T-helper 2 cell treated with Interferon-gamma antibody and Interleukin-4, amounts not matched to agents 5 μg/mL and 100 μg/mL, for 36 hours (primary cell): ENCODE measurements around the gene AQP1.

Experiments
- DNase-seq: peaks from one replicate; pipeline ENCODE4 v3.0.0; 2021; ENCODE audit warnings: low spot score
- H3K27ac Mint-ChIP-seq: one replicate; pipeline ENCODE4 v1.8.0; 2021; ENCODE audit warnings: mild to moderate bottlenecking, mixed read lengths
- H3K27me3 Mint-ChIP-seq: one replicate; pipeline ENCODE4 v1.8.0; 2021; ENCODE audit warnings: low read depth, mixed read lengths
- H3K36me3 Mint-ChIP-seq: one replicate; pipeline ENCODE4 v1.8.0; 2021; ENCODE audit warnings: low read depth, mixed read lengths
- H3K4me1 Mint-ChIP-seq: one replicate; pipeline ENCODE4 v1.8.0; 2021; ENCODE audit warnings: low read depth, mixed read lengths
- H3K4me3 Mint-ChIP-seq: one replicate; pipeline ENCODE4 v1.8.0; 2022; ENCODE audit warnings: mild to moderate bottlenecking, moderate library complexity, mixed read lengths
- H3K9me3 Mint-ChIP-seq: one replicate; pipeline ENCODE4 v1.8.0; 2021; ENCODE audit warnings: mixed read lengths

The AQP1 gene

DNA sequence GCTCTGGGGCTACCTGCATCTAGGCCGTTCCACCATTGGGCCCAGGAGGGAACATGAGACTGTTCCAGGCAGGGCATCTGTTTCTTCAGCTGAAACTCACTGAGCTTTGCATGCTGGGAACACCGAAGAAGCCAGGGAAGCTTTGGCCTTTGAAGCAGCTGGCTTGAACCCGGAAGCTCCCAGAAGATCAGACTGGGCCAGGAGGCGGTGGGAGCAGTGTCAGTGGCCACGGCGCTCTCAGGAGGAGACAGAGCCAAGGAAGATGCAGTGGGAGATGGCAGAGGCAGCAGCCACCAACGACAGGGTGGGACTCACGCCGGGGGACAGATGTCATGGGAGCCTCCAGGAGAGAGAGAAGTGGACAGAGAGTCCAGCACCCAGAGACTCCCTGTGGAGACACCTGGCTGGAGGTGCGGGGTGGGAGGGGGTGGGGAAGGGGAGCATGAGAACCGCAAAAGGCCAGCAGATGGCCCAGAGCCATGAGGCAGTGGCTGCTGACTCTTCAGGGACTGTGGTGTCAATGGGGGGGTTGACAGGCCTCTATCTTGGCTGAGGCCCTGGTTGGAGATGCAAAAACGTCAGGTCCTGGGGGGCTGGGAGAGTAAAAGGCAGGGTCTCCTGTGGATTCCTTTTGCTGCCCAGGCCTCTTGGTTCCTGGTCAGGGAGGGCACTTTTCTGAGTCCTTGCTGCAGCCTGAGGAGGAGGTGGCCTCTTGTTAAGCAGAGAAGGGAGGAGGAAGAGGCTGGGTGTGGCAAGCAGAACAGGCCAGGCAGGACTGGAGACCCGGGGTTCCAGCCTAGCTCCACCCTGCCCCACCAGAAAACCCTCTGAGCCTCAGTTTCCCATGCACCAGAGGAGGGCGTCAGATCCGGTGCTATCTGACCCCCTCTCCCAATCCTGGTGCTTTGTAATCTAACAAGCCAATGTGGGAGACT, 6.3 kb upstream of the AQP1 start:
- Mint-ChIP-seq H3K4me1 (peaks cover 3% of the 10 kb centered on the region), H3K4me3 (no peak overlapping the region), H3K36me3 (no peaks in the 10 kb centered on the region), H3K9me3 (no peaks in the 10 kb centered on the region), H3K27me3 (no peaks in the 10 kb centered on the region), H3K27ac (no peak overlapping the region)
- no peak for DNase-seq

DNA sequence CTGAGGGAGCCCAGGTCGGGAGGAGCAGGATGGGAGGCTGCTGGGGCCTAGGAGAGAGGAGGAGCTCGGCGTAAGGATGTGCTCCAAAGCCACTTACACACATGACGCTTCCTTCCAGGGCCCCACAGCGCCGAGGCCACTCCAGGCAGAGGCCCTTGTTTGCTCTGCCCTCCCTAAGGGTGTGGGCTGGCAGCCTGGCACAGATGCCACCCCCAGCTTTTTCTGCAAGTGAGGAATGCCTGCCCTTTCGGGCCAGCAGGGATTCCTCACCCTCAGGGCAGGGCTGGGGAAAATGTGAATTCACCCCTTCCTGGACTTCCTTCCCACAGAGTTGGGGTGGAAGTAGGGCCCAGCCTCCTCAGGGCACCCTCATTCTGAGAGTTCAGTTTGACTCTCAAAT, 5.6 kb upstream of the AQP1 start:
- H3K27me3 Mint-ChIP-seq, result no peaks in the 10 kb centered on the region
- H3K4me1 Mint-ChIP-seq, result peaks cover 3% of the 10 kb centered on the region
- no peak overlapping the region for H3K27ac Mint-ChIP-seq
- no peaks in the 10 kb centered on the region for H3K9me3 Mint-ChIP-seq
- DNase-seq, result no peak
- H3K36me3 Mint-ChIP-seq, result no peaks in the 10 kb centered on the region
- H3K4me3 Mint-ChIP-seq, result no peak overlapping the region

DNA sequence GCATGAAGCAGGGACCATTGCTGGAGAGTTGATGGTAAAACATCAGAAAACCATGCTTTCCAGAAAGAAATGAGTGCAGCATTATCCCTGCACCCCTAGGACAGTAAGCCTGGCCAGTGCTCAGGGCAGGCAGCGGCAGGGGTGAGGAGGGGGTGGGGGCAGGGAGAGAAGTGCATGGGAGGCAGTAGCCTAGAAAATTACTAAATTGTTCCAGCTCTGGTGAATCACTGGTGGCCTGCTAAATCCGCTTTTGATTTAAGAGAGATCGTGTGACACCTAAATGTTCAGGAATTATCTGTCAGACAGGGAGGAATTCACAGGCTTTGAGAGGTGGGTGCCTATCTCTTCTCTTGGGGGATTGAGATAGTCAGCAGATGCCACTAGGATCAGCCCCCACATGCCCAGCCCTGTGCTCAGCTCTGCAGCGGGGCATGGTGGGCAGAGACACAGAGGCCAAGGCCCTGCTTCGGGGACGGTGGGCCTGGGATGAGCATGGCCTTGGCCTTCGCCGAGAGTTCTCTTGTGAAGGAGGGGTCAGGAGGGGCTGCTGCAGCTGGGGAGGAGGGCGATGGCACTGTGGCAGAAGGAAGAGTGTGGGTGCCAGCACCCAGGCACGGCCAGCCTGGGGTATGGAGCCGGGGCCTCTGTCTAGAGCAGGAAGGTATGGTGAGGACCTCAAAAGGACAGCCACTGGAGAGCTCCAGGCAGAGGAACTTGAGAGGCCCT, 5.0 kb upstream of the AQP1 start:
- no peak for DNase-seq
- Mint-ChIP-seq H3K27me3 (no peaks in the 10 kb centered on the region), H3K36me3 (no peaks in the 10 kb centered on the region), H3K4me3 (no peak overlapping the region), H3K4me1 (peaks cover 1% of the 10 kb centered on the region), H3K27ac (no peak overlapping the region), H3K9me3 (no peaks in the 10 kb centered on the region)

DNA sequence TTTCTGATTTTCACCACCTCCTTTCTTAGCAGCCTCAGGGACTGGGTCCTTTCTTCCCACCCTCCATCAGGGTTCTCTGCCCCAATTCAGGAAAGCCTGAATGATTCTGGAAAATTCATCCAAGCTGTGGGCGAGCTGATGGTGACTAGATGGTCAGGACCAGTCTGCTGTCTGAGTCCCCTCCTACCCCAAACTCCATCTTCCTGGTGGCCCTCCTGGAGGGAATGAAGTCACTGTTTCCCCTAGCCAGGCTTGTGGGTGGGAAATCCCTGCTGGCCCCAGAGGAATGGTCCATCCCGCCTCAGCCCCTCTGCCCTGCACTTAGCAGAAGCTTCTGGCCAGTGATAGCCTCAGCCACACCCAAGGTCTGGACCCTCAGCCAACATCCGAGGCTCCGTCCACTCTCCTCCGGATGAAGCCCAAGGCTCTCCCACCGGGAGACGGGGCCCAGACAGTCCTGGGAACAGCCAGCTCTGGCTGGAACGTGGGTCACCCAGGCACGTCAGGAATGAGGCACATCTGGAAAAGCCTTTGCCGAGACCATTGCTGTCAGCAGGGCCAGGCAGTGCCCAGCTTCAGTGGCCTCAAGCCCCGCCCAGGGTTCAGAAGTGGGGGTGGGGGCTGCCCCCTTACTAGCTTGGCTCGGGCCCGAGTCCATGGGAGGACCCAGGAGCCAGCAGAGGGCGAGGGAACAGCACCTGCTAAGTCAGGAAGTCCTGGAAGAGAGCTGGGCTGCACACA, 4.0 kb upstream of the AQP1 start:
- Mint-ChIP-seq H3K27me3 (no peaks in the 10 kb centered on the region), H3K36me3 (no peaks in the 10 kb centered on the region), H3K9me3 (no peaks in the 10 kb centered on the region), H3K4me3 (no peak overlapping the region), H3K4me1 (no peaks in the 10 kb centered on the region), H3K27ac (no peak overlapping the region)
- no peak for DNase-seq

DNA sequence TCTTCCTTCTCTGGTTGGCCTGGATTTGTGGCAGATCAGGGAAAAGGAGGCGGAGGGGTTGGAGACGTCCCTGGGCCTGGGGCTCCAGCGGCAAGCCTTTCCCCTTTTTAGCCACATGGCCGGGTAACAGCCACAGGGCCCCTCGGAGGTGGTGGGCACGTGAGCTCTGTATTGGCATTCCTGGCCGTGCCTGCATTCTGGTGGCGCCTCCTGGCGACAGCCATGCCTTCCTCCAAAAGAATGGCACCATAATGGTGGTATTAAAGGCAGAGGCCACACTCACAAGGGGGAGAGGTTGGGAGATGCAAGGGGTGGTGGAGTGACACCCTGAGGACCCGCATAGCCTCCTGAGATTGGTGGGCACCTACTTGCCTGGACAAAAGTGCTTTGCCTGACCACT, 3.0 kb upstream of the AQP1 start:
- Mint-ChIP-seq H3K4me1 (no peaks in the 10 kb centered on the region), H3K36me3 (no peaks in the 10 kb centered on the region), H3K9me3 (no peaks in the 10 kb centered on the region), H3K27ac (no peak overlapping the region), H3K4me3 (no peak overlapping the region), H3K27me3 (no peaks in the 10 kb centered on the region)
- no peak for DNase-seq

DNA sequence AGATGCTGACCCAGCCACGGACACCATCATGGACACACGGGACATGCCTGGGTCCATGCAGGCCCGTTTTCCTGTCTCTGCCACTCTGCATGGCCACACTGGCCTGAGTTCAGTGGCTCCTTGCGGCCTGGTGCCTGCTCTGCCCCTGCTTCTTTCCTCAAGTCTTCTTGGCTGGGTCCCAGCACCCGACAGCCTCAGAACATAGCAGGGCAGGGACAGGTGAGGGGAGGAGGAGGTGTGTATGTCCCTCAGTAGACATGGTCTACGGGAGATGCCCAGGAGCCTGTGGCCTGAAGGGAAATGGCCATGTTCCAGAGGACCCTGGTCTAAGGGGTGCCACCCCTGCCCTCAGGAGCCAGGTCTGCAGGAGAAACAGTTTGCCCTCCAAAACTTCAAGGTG, 2.2 kb upstream of the AQP1 start:
- Mint-ChIP-seq H3K4me1 (no peaks in the 10 kb centered on the region), H3K9me3 (no peaks in the 10 kb centered on the region), H3K27ac (no peak overlapping the region), H3K27me3 (no peaks in the 10 kb centered on the region), H3K4me3 (no peak overlapping the region), H3K36me3 (no peaks in the 10 kb centered on the region)
- no peak for DNase-seq

DNA sequence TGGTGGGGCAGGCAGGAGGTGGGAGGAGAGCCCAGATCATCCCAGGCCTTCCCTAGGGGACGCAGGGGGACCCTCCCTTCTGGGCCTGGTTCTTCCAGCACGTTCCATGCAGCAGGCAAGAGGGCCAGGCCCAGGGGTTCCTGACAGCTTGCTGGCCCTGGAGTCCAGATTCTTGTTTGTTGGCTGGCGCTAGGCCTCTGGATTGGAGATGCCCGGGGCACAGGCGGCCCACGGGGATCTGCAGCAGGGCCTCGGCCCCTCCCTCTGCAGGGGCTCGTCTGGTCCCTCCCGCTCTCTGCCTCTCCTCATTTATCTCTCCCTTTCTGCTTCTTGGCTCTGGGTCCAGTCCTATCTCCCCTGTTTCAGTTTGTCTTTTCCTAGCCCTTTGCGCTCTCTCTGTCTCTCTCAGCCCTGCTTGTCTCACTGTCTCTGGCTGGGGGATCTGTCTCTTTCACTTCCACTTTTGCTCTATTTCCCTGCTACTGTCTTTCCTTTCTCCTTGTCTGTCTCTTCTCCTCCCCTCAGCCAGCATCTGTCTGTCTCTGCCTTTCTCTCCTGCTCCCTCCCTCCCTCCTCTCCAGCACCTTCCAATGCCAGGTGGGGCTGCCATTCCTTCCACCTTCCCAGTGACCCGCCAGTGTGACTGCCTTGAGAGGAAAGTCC, 1.1 kb upstream of the AQP1 start:
- Mint-ChIP-seq H3K9me3 (no peaks in the 10 kb centered on the region), H3K27me3 (no peaks in the 10 kb centered on the region), H3K36me3 (no peaks in the 10 kb centered on the region), H3K27ac (no peak overlapping the region), H3K4me3 (no peak overlapping the region), H3K4me1 (peaks cover 1% of the 10 kb centered on the region)
- DNase-seq, result no peak

DNA sequence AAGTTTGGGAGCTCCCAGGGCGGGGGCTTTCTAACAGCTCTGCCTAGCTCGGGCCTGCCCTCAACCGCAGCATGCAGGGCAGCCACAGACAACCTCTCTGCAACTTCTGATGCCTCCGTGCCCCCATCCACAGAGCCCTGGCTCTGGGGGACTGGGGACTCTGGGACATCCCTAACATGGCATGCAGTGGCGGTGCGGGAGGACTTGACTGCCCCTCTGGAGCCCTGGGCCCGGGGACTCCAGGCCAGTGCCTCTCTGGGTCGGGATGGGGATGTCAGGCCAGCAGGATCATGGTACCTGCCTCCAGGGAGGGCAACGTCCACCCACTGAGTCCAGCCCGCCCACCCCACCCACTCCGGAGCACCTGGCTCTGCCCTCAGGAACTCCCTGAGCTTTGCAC, 520 bp upstream of the AQP1 start:
- Mint-ChIP-seq H3K27me3 (no peaks in the 10 kb centered on the region), H3K4me3 (no peak overlapping the region), H3K36me3 (no peaks in the 10 kb centered on the region), H3K9me3 (no peaks in the 10 kb centered on the region), H3K4me1 (peaks cover 1% of the 10 kb centered on the region), H3K27ac (no peak overlapping the region)
- no peak for DNase-seq

DNA sequence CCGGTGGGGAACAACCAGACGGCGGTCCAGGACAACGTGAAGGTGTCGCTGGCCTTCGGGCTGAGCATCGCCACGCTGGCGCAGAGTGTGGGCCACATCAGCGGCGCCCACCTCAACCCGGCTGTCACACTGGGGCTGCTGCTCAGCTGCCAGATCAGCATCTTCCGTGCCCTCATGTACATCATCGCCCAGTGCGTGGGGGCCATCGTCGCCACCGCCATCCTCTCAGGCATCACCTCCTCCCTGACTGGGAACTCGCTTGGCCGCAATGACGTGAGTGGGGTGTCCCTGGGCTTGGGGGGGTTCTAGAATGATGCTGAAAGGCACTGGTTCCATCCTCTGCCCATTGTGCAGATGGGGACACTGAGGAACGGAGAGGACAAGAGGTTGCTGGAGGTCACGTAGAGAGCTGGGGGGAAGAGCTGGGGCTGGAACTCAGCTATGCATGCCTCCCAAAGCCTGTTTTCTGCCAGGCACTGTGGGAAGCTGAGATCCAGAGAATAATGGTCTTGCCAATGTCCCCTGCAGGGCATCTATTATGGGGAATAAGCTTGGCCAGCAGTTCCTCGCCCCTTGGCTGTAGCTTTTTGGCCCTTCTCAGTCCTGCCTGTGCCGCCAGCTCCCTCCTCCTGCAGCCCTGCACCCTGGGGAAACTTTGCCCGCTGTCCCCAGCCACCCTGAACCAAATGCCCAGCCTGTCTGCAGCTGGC, 523 bp downstream of the AQP1 start:
- Mint-ChIP-seq H3K4me3 (no peak overlapping the region), H3K27ac (no peak overlapping the region), H3K36me3 (no peaks in the 10 kb centered on the region), H3K27me3 (no peaks in the 10 kb centered on the region), H3K4me1 (peaks cover 1% of the 10 kb centered on the region), H3K9me3 (no peaks in the 10 kb centered on the region)
- DNase-seq, result no peak

DNA sequence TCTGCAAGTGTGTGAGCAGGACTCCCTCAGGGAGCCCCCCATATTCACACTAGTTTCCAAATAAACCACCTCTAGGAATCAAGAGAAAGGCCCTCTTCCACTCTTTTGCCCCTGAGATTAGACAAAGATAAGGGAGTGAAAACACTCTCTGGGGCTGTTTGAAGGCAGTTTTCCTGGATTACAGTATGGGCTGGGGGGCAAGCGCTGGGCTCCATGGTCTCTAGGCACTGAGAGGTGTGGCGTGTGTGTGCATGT, 1.0 kb downstream of the AQP1 start:
- Mint-ChIP-seq H3K4me3 (no peak overlapping the region), H3K9me3 (no peaks in the 10 kb centered on the region), H3K27ac (no peak overlapping the region), H3K4me1 (peaks cover 1% of the 10 kb centered on the region), H3K27me3 (no peaks in the 10 kb centered on the region), H3K36me3 (no peaks in the 10 kb centered on the region)
- DNase-seq, result no peak

DNA sequence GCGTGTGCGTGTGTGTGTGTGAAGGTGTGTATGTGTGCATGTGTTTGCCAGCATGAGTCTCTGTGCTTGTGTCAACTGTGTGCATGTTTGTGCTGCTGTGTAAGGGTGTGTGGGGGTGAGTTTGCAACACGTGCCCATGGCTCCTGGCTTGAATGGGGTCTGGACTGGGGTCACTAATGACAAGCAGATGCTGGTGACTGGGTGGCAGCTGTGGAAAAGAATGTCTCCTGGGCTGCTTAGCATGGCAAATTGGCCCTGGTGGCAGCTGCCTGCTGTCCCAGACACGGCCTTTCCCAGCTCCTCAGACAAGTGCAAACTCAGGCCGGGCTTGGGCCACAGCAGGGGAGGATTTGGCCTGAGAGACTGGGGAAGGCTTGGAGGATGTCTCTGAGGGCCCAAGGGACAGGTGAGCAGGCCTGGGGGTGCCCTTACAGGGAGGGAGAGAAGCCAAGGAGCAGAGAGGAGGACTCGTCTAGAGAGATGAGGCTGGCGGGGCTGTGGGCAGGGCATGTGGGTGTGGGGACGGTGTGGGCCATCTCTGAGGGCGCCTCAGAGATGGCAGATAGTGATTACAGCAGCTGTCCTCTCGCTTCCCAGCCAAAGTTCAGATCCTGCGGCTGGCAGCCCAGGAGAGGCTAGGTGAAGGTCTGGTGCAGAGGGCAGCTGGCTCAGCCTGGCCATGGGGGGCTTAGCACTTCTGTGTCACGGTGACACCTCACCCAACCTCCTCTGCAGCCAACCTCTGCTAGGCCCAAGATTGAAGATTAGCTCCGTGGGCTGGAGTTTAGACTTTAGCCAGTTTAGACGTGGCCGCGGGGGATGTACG, 1.5 kb downstream of the AQP1 start:
- no peaks in the 10 kb centered on the region for H3K36me3 Mint-ChIP-seq
- peaks cover 1% of the 10 kb centered on the region for H3K4me1 Mint-ChIP-seq
- no peaks in the 10 kb centered on the region for H3K9me3 Mint-ChIP-seq
- no peaks in the 10 kb centered on the region for H3K27me3 Mint-ChIP-seq
- H3K4me3 Mint-ChIP-seq, result no peak overlapping the region
- no peak for DNase-seq
- no peak overlapping the region for H3K27ac Mint-ChIP-seq

DNA sequence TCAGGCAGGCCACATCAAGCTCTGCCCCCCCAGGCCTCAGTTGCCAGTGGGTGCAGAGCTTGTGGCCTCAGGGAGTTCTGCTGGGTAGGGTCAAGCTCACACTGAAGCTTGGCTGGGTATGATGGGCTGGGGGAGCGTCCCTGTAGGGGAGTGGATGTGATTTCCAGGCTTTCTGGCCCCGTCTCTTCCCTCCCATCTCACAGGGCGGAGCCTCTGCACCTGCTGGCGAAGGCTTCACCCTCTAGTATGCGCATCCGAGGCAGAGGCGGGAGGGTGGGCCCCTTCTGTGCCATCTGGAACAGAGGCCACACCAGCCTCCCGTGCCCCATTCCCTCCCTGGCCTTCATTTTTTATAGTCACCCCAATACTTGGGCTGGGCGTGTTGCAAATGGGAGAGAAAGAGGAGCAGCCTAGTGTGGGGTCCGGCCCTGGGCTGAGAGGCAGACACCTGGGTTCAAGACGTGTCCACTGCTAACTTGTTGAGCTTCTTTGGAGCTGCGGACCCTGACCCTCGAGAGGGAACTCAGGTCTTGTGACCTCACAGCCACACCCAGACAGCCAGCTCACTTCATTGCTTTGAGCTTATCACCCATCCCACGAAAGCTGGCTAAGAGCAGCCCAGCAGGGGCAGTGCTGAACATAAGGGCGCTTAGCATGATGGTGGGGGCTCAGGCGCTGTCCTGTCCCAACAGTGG, 2.3 kb downstream of the AQP1 start:
- no peak for DNase-seq
- no peak overlapping the region for H3K27ac Mint-ChIP-seq
- no peaks in the 10 kb centered on the region for H3K27me3 Mint-ChIP-seq
- H3K4me3 Mint-ChIP-seq, result no peak overlapping the region
- no peaks in the 10 kb centered on the region for H3K36me3 Mint-ChIP-seq
- H3K4me1 Mint-ChIP-seq, result peaks cover 1% of the 10 kb centered on the region
- H3K9me3 Mint-ChIP-seq, result no peaks in the 10 kb centered on the region
